ENCODE data around the gene GARNL3.

The GARNL3 gene

GRCh38 chr9:127264462-127265219, at the start of gene GARNL3:
Gene GARNL3 (plus strand): TSS chr9:127264774. CDS start chr9:127264878, 104 bp downstream.
- FAIRE-seq = no peak

- no peak for FAIRE-seq
These were observed 49.0 kb upstream of the GARNL3 start for GRCh38 chr9:127215268-127216209.

GRCh38 chr9:127216210-127216887, 48.2 kb upstream of the GARNL3 start:
- no peak for FAIRE-seq

GRCh38 chr9:127216888-127217217, 47.7 kb upstream of the GARNL3 start:
- no peak for FAIRE-seq

- FAIRE-seq = no peak
These were observed 45.8 kb upstream of the GARNL3 start for GRCh38 chr9:127218818-127219217.

- FAIRE-seq = no peak
These were observed 45.1 kb upstream of the GARNL3 start for GRCh38 chr9:127219520-127219919.

- no peak for FAIRE-seq
These were observed 42.9 kb upstream of the GARNL3 start for GRCh38 chr9:127221695-127222094.

GRCh38 chr9:127222388-127223095, 42.0 kb upstream of the GARNL3 start:
- FAIRE-seq = no peak

- FAIRE-seq = no peak
These were observed 41.3 kb upstream of the GARNL3 start for GRCh38 chr9:127223266-127223665.

- no peak for FAIRE-seq
These were observed 40.8 kb upstream of the GARNL3 start for GRCh38 chr9:127223810-127224177.

- no peak for FAIRE-seq
These were observed 40.2 kb upstream of the GARNL3 start for GRCh38 chr9:127224178-127224882.

- FAIRE-seq = no peak
These were observed 39.5 kb upstream of the GARNL3 start for GRCh38 chr9:127224883-127225739.

GRCh38 chr9:127225801-127226625, 38.6 kb upstream of the GARNL3 start:
- FAIRE-seq = no peak

- no peak for FAIRE-seq
These were observed 34.7 kb upstream of the GARNL3 start for GRCh38 chr9:127229691-127230417.

- FAIRE-seq = no peak
These were observed 32.9 kb upstream of the GARNL3 start for GRCh38 chr9:127231666-127232065.

GRCh38 chr9:127232833-127233549, 31.6 kb upstream of the GARNL3 start:
- FAIRE-seq = no peak

GRCh38 chr9:127233550-127233949, 31.0 kb upstream of the GARNL3 start:
- no peak for FAIRE-seq

GRCh38 chr9:127233989-127234388, 30.6 kb upstream of the GARNL3 start:
- FAIRE-seq = no peak

- FAIRE-seq = no peak
These were observed 26.8 kb upstream of the GARNL3 start for GRCh38 chr9:127237801-127238200.
